Measurements from ENCODE around the gene AGXT2.
"Not testable (repeated sequence)": the region's sequence is repeated elsewhere in the genome, so short reads cannot be mapped to it uniquely, and the experiment has no call there.

Gene AGXT2

DNA sequence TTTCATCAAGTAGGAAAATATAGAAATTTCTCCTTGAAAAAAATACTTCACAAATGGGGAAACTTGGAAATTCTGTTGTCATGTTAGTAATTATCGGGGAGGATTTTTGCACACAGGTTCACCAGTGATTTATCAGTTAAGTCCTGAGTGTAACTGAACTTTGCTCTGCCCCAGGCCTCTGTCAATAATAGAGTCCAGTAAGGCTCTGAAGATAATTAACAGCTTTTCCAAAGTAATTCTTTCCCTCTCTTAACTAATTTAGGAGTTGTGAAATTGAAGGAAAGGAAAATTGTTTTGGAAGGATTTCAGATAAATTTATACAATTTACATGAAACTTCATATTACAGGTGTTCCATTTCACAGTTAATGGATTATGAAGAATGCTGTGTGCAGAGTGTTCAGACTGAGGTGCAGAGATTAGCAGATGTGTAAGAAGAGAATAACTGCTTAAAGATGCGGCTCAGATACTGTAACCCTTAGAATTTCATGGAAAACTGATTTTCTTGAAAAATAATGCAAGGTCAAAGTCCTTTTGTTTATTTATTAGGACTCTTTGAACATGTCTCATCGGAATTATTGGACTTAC, 2.9 kb upstream of the AGXT2 start:
- DNase-seq, result no peak

GRCh38 chr5:35048910-35049309, 1.2 kb upstream of the AGXT2 start:
- DNase-seq, result no peak

GRCh38 chr5:35046774-35047173, 975 bp downstream of the AGXT2 start:
- no peak for DNase-seq

- DNase-seq, result no peak
Observed at GRCh38 chr5:35045280-35045679, 2.5 kb downstream of the AGXT2 start.

- DNase-seq, result no peak
Observed at GRCh38 chr5:35044649-35045048, 3.1 kb downstream of the AGXT2 start.

- DNase-seq, result no peak
Observed at GRCh38 chr5:35042781-35043180, 5.0 kb downstream of the AGXT2 start.

DNA sequence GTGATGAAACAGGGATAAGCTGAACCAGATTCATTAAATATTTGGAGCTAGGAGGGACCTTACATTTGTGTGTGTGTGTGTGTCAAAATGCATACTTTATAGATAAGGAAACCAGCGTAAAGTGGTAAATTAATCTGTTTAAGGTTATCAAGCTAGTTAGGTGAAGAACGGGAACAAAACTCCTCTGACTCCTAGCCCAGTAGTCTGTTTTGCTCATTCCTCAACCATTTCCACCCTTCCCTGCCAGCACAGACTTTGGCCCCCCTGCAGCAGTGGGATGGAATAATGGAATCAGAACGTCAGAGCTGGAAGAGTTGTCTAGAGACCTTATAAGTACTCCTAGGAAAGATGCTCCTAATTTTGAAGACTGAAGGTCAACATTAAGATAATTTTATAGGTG, 6.5 kb downstream of the AGXT2 start:
- DNase-seq, result no peak

DNA sequence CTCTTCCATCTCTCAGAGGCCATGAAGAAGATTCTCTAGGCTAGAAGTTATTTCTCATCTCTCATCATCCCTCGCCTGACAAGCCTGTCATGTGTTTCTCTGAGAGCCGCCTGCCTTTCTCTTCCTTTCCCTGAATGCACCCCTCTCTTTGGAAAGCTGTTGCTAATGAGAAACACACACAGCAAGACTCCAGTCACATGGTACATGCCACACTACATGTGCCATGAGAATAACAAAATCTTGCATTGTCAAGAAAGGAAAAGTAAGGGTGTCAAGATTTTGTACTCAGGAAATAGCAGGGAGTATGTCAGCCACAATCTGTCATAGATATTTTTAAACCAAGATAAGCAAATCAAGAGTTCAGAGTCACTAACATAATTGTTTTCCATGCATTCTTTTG, 8.9 kb downstream of the AGXT2 start:
- DNase-seq, result no peak

- no peak for DNase-seq
Observed at GRCh38 chr5:35036536-35036935, 11.2 kb downstream of the AGXT2 start.

DNA sequence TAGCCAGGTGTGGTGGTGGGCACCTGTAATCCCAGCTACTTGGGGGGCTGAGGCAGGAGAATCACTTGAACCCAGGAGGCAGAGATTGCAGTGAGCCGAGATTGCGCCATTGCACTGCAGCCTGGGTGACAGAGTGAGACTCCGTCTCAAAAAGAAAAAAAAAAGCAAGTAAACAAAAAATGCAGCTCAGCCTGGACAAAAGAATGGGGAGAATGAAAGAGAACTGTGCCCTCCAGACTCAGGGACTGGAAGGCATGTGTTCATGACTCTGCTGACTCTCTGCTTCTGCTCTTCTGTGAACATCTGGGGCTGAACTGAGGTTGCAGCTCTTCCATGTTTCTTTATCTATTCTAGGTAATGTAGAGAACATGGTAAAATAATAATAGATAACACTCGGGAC, 11.8 kb downstream of the AGXT2 start:
- not testable (repeated sequence) for DNase-seq

- no peak for DNase-seq
Observed at GRCh38 chr5:35035271-35035670, 12.5 kb downstream of the AGXT2 start.

- no peak for DNase-seq
Observed at GRCh38 chr5:35032356-35032755, 15.4 kb downstream of the AGXT2 start.

- DNase-seq, result no peak
Observed at GRCh38 chr5:35031276-35031675, 16.5 kb downstream of the AGXT2 start.

GRCh38 chr5:35030426-35031100, 17.2 kb downstream of the AGXT2 start:
- no peak for DNase-seq

GRCh38 chr5:35029333-35029732, 18.4 kb downstream of the AGXT2 start:
- no peak for DNase-seq

- no peak for DNase-seq
Observed at GRCh38 chr5:35026941-35027340, 20.8 kb downstream of the AGXT2 start.

- DNase-seq, result peak; percentile 21
Observed at GRCh38 chr5:35026280-35026840, 21.4 kb downstream of the AGXT2 start.

DNA sequence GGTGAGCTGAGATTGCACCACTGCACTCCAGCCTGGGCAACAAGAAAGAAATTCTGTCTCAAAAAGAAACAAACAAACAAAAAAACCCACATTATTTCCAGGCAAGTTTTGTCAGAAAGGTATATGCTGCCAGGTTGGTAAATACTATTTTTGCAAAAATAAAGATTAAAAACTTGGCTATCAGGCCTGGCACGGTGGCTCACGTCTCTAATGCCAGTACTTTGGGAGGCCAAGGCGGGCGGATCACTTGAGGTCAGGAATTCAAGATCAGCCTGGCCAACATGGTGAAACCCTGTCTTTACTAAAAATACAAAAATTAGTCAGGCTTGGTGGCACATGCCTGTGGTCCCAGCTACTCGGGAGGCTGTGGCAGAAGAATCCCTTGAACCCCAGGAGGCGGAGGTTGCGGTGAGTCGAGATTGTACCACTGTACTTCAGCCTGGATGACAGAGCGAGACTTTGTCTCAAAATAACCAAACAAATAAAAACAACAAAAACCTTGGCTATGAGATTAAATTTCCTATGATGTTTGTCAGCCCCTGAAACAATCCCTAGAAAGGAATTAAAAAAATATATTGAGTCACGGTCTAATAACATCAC, 22.7 kb downstream of the AGXT2 start:
- no peak for DNase-seq

DNA sequence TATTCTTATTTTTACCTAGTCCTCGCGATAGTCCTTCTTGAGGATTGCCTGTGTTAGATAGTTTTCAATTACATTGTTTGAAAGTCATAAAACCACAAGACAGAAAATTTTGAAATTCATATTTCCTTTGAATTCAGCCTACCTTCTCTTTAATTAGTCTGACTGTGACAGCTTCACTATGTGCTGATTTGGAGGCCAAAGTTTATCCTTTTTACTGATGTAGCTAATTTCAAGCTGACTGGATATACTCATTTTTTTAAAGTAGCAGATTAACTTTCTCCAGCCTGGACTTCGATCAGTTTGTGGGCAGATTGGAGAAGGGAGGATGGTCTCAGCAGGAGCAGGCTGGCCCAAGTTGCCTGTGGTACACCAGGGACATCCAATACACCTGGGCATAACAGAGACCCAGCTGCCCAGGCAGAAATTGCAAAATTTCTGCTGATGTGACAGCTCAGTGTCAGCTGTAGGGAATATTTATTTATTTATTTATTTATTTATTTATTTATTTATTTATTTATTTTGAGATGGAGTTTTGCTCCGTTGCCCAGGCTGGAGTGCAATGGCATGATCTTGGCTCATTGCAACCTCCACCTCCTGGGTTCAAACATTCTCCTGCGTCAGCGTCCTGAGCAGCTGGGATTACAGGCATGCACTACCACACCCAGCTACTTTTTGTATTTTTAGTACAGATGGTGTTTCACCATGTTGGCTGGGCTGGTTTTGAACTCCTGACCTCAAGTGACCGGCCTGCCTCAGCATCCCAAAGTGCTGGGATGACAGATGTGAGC, 24.2 kb downstream of the AGXT2 start:
- no peak for DNase-seq

GRCh38 chr5:35016174-35017051, 31.3 kb downstream of the AGXT2 start:
- no peak for DNase-seq

DNA sequence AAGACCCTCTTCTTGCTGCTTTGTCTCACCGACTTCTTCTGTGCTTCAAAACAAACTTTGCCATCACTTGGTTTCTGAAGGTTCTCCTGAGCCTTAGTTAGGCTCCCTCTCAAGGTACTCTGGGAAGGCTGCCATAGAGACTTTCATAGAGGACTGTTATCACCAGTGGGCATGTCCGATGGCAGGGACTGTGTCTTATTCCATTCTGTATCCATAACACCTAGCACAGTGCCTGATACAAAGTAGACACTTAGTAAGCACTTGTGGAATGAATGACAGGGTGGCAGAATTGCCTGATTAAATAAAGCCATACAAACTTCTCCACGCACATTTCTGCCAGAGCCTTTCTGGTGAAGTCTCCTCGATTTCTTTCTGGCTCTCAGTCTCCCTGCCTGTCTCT, 32.7 kb downstream of the AGXT2 start:
- DNase-seq, result no peak

- no peak for DNase-seq
Observed at GRCh38 chr5:35012796-35013195, 35.0 kb downstream of the AGXT2 start.
